ENCODE measurements around the gene ADGRL1.

DNA sequence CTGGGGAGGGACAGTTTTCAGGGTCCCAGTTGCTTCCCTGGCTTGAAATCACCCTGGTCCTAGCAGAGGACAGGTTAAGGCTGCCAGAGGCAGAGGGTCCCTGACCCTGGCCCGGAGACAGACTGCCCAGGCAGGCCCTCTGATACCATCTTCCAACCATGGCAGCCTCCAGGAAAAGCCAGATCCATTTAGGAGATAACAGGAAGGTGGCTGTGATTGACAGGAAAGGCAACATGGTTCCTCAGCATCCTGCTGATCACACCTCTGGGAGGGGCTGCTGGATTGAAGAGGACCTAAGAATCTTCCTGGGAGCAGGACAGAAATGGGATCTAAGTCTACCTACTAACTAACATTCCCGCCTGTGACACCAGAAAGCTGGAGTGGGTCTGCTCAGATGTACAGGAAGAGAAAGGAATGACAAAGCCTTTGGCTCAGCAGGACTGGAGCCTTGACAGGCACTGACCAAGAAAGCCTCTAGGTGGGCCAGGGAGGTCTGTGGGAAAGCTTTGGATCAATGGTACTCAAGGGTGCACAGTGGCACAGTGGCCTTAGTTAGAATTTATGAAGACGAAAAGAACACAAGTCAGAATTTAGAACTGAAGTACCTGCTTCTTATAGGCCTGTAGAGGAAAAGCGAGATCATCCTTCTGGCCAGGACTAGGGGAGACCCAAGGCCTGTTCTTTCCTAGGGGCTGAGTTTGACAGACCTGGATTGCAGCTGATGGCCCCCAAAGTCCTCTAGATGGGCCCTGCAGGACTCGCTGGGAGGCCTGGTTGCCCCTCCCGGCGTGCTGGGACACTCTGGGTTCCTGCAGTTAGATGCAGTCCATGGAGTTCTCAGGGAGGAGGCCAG lies 86.1 kb downstream of the ADGRL1 start:
- TF ChIP-seq POLR2A (IDR thresholded peaks at IDR 0.05) = no peak
- TF ChIP-seq CTCF (IDR thresholded peaks at IDR 0.05) = no peak

Data from right lobe of liver (tissue), 4 donors.